H9 (cell line): ENCODE measurements around the gene NBEAL1. TPM values are rescaled to one million over a fixed set of nuclear protein-coding genes. Genes with fewer than 3 reads are reported as not detected.

Experiments used
- DNase-seq: peaks from one replicate; pipeline ENCODE4 v3.0.0-alpha.2; 2017
- H2AFZ ChIP-seq: one replicate; pipeline ENCODE4 v1.6.1; 2013; ENCODE audit warnings: mild to moderate bottlenecking, low read length, control low read depth, moderate library complexity
- H2AK5ac ChIP-seq: 2 replicates; pipeline ENCODE4 v1.6.1; 2013; ENCODE audit warnings: low read length, control low read depth, mixed read lengths; ENCODE audit not compliant: insufficient read length
- H2BK120ac ChIP-seq: one replicate; pipeline ENCODE4 v1.6.1; 2013; ENCODE audit warnings: low read depth, mild to moderate bottlenecking, low read length, control low read depth, inconsistent platforms; ENCODE audit not compliant: poor library complexity, severe bottlenecking
- H2BK12ac ChIP-seq: 2 replicates; pipeline ENCODE4 v1.6.1; 2013; ENCODE audit warnings: low read length, control low read depth, mixed read lengths, low read depth; ENCODE audit not compliant: insufficient read length
- H2BK15ac ChIP-seq: 2 replicates; pipeline ENCODE4 v1.6.1; 2013; ENCODE audit warnings: low read depth, low read length, control low read depth
- H2BK20ac ChIP-seq: one replicate; pipeline ENCODE4 v1.6.1; 2013; ENCODE audit warnings: low read depth, mild to moderate bottlenecking, low read length, control low read depth, inconsistent platforms; ENCODE audit not compliant: poor library complexity, severe bottlenecking
- H2BK5ac ChIP-seq: 2 replicates; pipeline ENCODE4 v1.6.1; 2013; ENCODE audit warnings: low read length, control low read depth, mixed read lengths; ENCODE audit not compliant: insufficient read length
- H3K14ac ChIP-seq: 2 replicates; pipeline ENCODE4 v1.6.1; 2013; ENCODE audit warnings: low read length, control low read depth; ENCODE audit not compliant: insufficient read depth
- H3K18ac ChIP-seq: 2 replicates; pipeline ENCODE4 v1.6.1; 2013; ENCODE audit warnings: low read depth, mild to moderate bottlenecking, mixed read lengths, low read length, control low read depth; ENCODE audit not compliant: insufficient read length
- H3K23ac ChIP-seq: 2 replicates; pipeline ENCODE4 v1.6.1; 2013; ENCODE audit warnings: low read length, control low read depth, mixed read lengths, low read depth; ENCODE audit not compliant: insufficient read length
- H3K23me2 ChIP-seq: 2 replicates; pipeline ENCODE4 v1.6.1; 2013; ENCODE audit warnings: low read depth, mild to moderate bottlenecking, mixed read lengths, low read length, control low read depth; ENCODE audit not compliant: insufficient read length, poor library complexity, severe bottlenecking
- H3K27ac ChIP-seq: 2 replicates; pipeline ENCODE4 v1.5.1; 2013; ENCODE audit warnings: low read length, control low read depth, mixed read lengths, low read depth; ENCODE audit not compliant: insufficient read length
- H3K27me3 ChIP-seq: 2 replicates; pipeline ENCODE4 v1.6.1; 2013; ENCODE audit warnings: low read length, control low read depth, inconsistent platforms; ENCODE audit not compliant: insufficient read depth
- H3K4ac ChIP-seq: 2 replicates; pipeline ENCODE4 v1.6.1; 2013; ENCODE audit warnings: low read depth, mild to moderate bottlenecking, control low read depth, inconsistent platforms, low read length, moderate library complexity
- H3K4me1 ChIP-seq: 2 replicates; pipeline ENCODE4 v1.6.1; 2013; ENCODE audit warnings: low read length, control low read depth, inconsistent platforms; ENCODE audit not compliant: insufficient read depth
- H3K4me2 ChIP-seq: 2 replicates; pipeline ENCODE4 v1.6.1; 2013; ENCODE audit warnings: low read length, control low read depth, mixed read lengths; ENCODE audit not compliant: insufficient read length, insufficient read depth
- H3K56ac ChIP-seq: 2 replicates; pipeline ENCODE4 v1.6.1; 2013; ENCODE audit warnings: low read depth, mild to moderate bottlenecking, mixed read lengths, low read length, control low read depth; ENCODE audit not compliant: insufficient read length
- H3K79me1 ChIP-seq: 2 replicates; pipeline ENCODE4 v1.6.1; 2013; ENCODE audit warnings: low read depth, mild to moderate bottlenecking, moderate library complexity, low read length, control low read depth, inconsistent platforms; ENCODE audit not compliant: insufficient read depth, poor library complexity, severe bottlenecking
- H3K79me2 ChIP-seq: 2 replicates; pipeline ENCODE4 v1.6.1; 2013; ENCODE audit warnings: low read length, control low read depth, inconsistent platforms; ENCODE audit not compliant: insufficient read depth
- H3K9ac ChIP-seq: 2 replicates; pipeline ENCODE4 v1.6.1; 2013; ENCODE audit warnings: low read length, control low read depth, mixed read lengths; ENCODE audit not compliant: insufficient read length; ENCODE audit errors: extremely low read depth
- H3K9me3 ChIP-seq: one replicate; pipeline ENCODE4 v1.6.1; 2013; ENCODE audit warnings: low read depth, low read length, inconsistent platforms; ENCODE audit not compliant: control insufficient read depth
- H3T11ph ChIP-seq: one replicate; pipeline ENCODE4 v1.6.1; 2013; ENCODE audit warnings: mild to moderate bottlenecking, low read length, control low read depth, inconsistent platforms
- H4K20me1 ChIP-seq: one replicate; pipeline ENCODE4 v1.6.1; 2013; ENCODE audit not compliant: control insufficient read depth, insufficient read length, insufficient read depth
- H4K5ac ChIP-seq: 2 replicates; pipeline ENCODE4 v1.6.1; 2013; ENCODE audit warnings: low read depth, mild to moderate bottlenecking, mixed read lengths, low read length, control low read depth; ENCODE audit not compliant: insufficient read length
- H4K8ac ChIP-seq: replicated peaks from 2 replicates; pipeline ENCODE4 v1.6.1; 2013; ENCODE audit warnings: low read length, control low read depth, mixed read lengths, low read depth; ENCODE audit not compliant: insufficient read length
- H4K91ac ChIP-seq: 2 replicates; pipeline ENCODE4 v1.6.1; 2013; ENCODE audit warnings: low read depth, mild to moderate bottlenecking, moderate library complexity, mixed read lengths, low read length, control low read depth; ENCODE audit not compliant: insufficient read length
- H3K27ac Mint-ChIP-seq, 3 experiments: 2 replicates in 2 of 3; 3 replicates in 1 of 3; pipeline ENCODE4 v1.8.0; 2020 to 2021; ENCODE audit warnings: mixed read lengths in 3 of 3, mild to moderate bottlenecking in 1 of 3, moderate library complexity in 1 of 3
- H3K27me3 Mint-ChIP-seq: 2 replicates; pipeline ENCODE4 v1.8.0; 2021; ENCODE audit warnings: low read depth, mild to moderate bottlenecking, moderate library complexity, mixed read lengths
- H3K36me3 Mint-ChIP-seq, 3 experiments: 2 replicates in 2 of 3; 3 replicates in 1 of 3; pipeline ENCODE4 v1.8.0; 2020 to 2021; ENCODE audit warnings: low read depth in 3 of 3, mixed read lengths in 3 of 3; ENCODE audit not compliant: insufficient read depth in 1 of 3
- H3K4me1 Mint-ChIP-seq, 2 experiments: 2 replicates each; pipeline ENCODE4 v1.8.0; 2020; ENCODE audit warnings: mixed read lengths in 2 of 2
- H3K4me3 Mint-ChIP-seq, 2 experiments: 2 replicates in 1 of 2; 3 replicates in 1 of 2; pipeline ENCODE4 v1.8.0; 2020 to 2021; ENCODE audit warnings: mild to moderate bottlenecking in 2 of 2, mixed read lengths in 2 of 2, moderate library complexity in 1 of 2
- H3K9me3 Mint-ChIP-seq, 2 experiments: 2 replicates in 1 of 2; 3 replicates in 1 of 2; pipeline ENCODE4 v1.8.0; 2020; ENCODE audit warnings: mild to moderate bottlenecking in 2 of 2, mixed read lengths in 2 of 2, moderate library complexity in 1 of 2
- CTCF ChIP-seq: fragments of 200-600 bp; sonication (generic); conservative IDR thresholded peaks from 3 replicates; pipeline ENCODE4 v1.8.0; 2021; ENCODE audit warnings: antibody characterized with exemption, mild to moderate bottlenecking
- WGBS: extraction: QIAGEN DNeasy Blood & Tissue Kit; methylation state at CpG from one replicate; pipeline ENCODE4 v1.1.7; 2013; ENCODE audit warnings: missing lambda C conversion rate, low lambda C conversion rate, mixed read lengths; ENCODE audit not compliant: insufficient read length; ENCODE audit errors: extremely low coverage; 5-methylcytosine and 5-hydroxymethylcytosine counted together
- total RNA-seq: library from RNA; stranded (reverse); gene quantifications from 2 replicates; pipeline ENCODE4 v1.2.1, GENCODE V29; 2021

The NBEAL1 gene
- total RNA-seq, 1 experiment from 2014 or later, result 10.1 TPM

GRCh38 chr2:203135105-203135504, 120.4 kb downstream of the NBEAL1 start:
- Histone ChIP-seq H3K9ac (no peak overlapping the region), H3K23ac (no peak overlapping the region), H3K79me1 (no peaks in the 10 kb centered on the region), H3K4me2 (no peak overlapping the region), H3K14ac (no peak overlapping the region), H4K91ac (no peak overlapping the region), H4K8ac (no peak overlapping the region), H3K79me2 (no peaks in the 10 kb centered on the region), H3T11ph (no peak overlapping the region), H4K5ac (no peak overlapping the region), H3K23me2 (no peaks in the 10 kb centered on the region), H2BK120ac (no peak overlapping the region), H3K56ac (no peak overlapping the region), H2BK15ac (no peak overlapping the region), H2BK5ac (no peak overlapping the region), H3K18ac (no peak overlapping the region), H3K4ac (no peak overlapping the region), H3K27me3 (no peaks in the 10 kb centered on the region), H2AFZ (no peak overlapping the region), H2AK5ac (no peak overlapping the region), H3K4me1 (no peaks in the 10 kb centered on the region), H4K20me1 (no peaks in the 10 kb centered on the region), H3K27ac (no peak overlapping the region), H3K9me3 (no peaks in the 10 kb centered on the region), H2BK12ac (no peak overlapping the region), H2BK20ac (no peak overlapping the region)
- Mint-ChIP-seq H3K4me3 (no peak overlapping the region), H3K4me1 (no peaks in the 10 kb centered on the region), H3K27me3 (no peaks in the 10 kb centered on the region), H3K9me3 (no peaks in the 10 kb centered on the region), H3K27ac (no peak overlapping the region), H3K36me3 (no peaks in the 10 kb centered on the region; a peak in 1 of 7 replicates)
- TF ChIP-seq CTCF, result no peak
- no CpG with 5 or more reads among the region's 4 CpGs for WGBS
- no peak for DNase-seq
